HS-5 (cell line): ENCODE measurements around the gene BAIAP3.
A peak's percentile ranks its signal among the peaks of the same experiment; 100 is the strongest.

ENCODE experiments used
- DNase-seq: peaks from one replicate; pipeline ENCODE4 v3.0.0-alpha.2; 2012; ENCODE audit warnings: low read depth

Gene BAIAP3

GRCh38 chr16:1299012-1299867 is 34.2 kb upstream of the BAIAP3 start:
- no peak for DNase-seq

DNA sequence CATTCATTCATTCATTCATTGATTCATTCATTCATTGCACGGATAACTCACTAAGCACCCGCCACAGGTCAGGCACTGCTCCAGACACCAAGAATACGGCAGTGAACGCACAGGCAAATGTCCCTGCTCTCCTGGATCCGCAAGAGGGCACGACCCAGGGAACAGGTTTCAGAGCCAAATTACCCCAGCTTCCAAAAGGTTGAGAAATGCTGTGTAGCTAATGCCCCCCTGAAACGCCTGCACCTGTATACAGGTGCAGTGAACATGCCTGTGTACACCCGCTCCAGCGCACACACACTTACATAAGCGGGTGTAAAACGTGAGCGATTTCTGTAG is 33.6 kb upstream of the BAIAP3 start:
- DNase-seq, result no peak

DNA sequence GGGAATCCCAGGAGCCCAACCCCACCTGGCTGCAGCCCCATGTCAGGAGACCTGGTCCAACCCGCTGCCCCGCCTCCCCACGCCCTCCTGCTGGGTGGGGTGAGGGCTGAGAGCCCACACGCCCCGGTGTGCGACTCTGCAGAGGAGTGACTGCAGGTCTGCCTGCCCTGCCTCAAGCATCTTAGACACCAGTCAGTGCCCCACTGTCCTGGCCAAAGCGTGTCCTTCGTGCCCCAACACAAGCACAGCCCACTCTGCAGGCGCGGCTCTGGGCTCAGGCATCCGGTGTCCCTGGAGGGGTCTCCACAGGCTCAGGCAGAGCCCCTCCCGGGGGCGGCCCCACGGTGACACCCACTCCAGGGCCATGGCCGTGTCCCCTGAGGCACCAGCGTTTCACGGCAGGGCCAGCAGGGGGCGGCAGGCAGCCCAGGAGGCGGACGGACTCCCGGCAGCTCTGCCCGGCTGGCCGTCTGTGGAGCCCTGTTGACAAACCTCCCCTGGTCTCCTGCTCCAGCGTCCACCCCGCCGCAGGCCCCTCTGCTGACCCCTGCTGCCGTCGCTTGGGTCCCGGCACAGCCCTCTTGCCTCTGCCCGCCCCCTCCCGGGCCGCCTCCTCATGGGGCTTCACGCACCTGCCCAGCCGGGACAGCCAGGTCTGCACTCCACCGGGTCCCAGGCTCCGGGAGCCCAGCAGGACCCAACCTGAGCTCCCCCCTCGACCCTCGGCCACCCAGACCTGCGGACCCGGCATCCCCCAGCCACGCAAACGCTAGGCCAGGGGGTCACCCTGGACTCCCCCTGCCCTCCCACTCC is 32.6 kb upstream of the BAIAP3 start:
- no peak for DNase-seq

GRCh38 chr16:1301562-1301961 is 31.9 kb upstream of the BAIAP3 start:
- DNase-seq, result no peak

GRCh38 chr16:1305823-1306222 is 27.6 kb upstream of the BAIAP3 start:
- no peak for DNase-seq

GRCh38 chr16:1306334-1306733 is 27.1 kb upstream of the BAIAP3 start:
- DNase-seq, result no peak

DNA sequence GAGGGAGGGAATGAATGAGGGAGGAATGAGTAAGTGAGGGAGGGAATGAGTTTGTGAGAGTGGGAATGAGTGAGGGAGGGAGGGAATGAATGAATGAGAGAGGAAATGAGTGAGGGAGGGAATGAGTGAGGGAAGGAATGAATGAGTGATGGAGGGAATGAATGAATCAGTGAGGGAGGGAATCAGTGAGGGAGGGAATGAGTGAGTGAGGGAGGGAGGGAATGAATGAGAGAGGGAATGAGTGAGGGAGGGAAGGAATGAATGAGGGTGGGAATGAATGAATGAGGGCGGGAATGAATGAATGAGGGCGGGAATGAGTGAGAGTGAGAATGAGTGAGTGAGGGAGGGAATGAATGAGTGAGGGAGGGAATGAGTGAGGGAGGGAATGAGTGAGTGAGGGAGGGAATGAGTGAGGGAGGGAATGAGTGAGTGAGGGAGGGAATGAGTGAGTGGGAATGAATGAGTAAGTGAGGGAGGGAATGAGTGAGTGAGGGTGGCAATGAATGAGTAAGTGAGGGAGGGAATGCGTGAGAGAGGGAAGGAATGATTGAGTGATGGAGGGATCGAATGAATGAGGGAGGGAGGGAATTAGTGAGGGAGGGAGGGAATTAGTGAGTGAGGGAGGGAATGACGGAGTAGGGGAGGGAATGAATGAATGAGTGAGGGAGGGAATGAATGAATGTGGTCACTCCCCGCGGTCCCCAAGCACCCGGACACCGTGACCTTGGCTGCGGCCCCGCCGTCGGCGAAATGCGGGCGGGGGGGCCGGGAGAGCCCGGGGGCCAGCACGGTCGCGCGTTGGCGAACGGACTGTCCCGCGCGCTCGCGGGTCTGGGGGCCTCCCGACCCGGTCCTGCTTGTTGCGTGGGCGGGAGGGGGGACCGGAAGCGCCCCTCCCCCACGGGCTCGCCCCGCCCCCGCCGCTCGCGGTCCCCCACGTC is 25.1 kb upstream of the BAIAP3 start:
- DNase-seq, result no peak

- DNase-seq, result peak; percentile 96
These were observed 24.2 kb upstream of the BAIAP3 start, which contains the start of gene UBE2I for GRCh38 chr16:1308977-1309885. Gene UBE2I, plus strand, starts transcription at chr16:1309636. Its CDS starts 4,395 bp downstream, at chr16:1314031.

- DNase-seq, result no peak
These were observed 23.3 kb upstream of the BAIAP3 start for GRCh38 chr16:1309888-1310831.

- DNase-seq, result no peak
These were observed 22.6 kb upstream of the BAIAP3 start for GRCh38 chr16:1310832-1311200.

DNA sequence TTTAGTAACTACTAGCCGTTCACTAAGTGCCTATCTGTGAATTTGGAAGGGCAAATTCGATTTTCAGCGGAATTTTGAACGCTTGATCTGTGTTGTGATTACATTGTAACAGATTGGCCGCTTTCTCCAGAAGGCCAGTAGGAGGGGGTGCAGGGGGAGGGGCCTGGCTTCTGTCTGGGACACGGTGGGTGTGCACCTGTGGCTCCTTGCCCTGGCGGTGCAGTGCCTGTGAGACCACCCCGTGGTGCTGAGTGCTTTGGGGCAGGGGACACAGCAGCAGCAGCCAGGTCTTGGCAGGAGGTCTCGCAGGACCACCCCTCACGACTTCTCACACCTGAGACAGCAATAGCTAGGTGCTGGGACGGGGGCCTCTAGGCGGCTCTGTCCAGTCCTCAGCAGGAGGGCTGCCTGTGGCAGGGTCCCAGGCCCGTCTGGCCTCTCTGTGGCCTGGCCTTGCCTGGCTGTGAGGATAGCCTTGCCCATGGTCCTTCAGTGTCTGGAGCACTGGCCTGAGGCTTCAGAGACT is 22.2 kb upstream of the BAIAP3 start:
- DNase-seq, result no peak

- DNase-seq, result no peak
These were observed 21.5 kb upstream of the BAIAP3 start for GRCh38 chr16:1311738-1312466.

DNA sequence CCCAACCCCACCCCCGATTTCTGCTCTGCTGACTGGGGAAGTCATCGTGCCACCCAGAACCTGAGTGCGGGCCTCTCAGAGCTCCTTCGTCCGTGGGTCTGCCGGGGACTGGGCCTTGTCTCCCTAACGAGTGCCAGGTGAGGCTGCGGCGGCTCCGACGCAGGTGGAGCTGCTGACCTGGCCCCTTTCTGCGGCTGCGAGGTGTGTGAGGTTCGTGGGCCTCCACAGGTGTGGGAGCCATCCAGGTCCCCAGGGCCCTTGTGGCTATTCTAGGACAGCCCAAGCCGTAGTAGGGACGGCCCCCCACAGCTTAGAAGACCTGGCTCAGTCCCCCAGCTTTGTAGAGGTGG is 21.0 kb upstream of the BAIAP3 start:
- DNase-seq, result no peak

DNA sequence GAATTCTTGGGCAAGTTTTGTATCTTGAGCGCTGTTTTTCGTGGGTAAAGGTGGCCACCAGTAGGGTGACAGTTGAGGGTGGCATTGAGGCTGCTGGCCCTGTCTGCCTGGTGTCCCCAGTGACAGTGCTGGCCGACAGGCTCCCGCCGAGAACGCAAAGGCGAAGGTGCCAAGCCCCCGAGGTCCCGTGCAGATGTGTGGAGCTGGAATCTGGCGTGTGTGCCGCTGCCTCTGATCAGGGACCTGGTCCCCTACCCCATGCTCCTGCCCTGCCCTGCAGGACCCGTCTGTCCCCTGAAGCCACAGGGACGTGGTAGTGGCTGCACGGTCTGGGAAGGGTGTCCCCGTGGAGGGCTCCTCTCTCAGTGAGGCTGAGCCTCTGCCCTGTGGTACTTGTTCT is 20.5 kb upstream of the BAIAP3 start:
- DNase-seq, result no peak

- no peak for DNase-seq
These were observed 19.6 kb upstream of the BAIAP3 start for GRCh38 chr16:1313721-1314369.

DNA sequence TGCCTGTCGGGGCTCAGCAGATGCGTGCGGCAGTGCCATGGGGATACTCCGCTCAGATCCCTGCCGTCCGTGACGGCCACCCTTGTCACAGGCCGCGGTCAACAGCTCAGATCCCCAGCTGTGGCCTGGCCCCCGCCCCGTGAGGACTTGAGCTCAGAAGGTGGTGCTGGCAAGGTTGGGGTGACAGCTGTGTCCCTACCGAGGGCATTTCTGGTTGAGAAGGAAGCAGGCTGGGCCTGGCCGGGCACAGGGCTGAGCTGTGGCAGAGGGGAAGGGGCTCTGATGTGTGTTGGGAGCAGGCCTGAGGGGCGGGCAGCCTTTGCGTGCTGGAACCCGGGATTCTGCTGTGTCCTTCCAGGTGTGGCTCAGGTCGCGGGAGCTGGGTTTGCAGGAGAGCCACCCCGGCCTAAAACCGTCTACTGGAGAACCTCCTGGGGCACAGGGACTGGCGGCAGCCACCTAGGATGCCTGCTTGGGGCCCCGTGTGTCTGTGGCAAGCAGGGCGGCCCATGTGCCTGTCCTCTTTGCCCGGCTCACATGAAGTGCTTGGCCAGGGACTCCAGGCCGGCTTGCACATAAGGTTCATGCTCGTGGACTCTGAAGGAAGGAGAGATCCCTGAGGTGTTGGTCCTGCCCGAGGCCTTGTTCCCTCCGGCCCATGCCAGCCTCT is 18.9 kb upstream of the BAIAP3 start:
- no peak for DNase-seq

GRCh38 chr16:1315081-1316032 is 18.1 kb upstream of the BAIAP3 start:
- no peak for DNase-seq
